ENCODE results near the gene HYKK. TPM values are rescaled to one million over a fixed set of nuclear protein-coding genes. Genes with fewer than 3 reads are reported as not detected.
A peak's percentile ranks its signal among the peaks of the same experiment; 100 is the strongest.

HYKK gene
- total and polyA plus RNA-seq, 9 of the 15 experiments (the other 6 are each of a cell fraction or from before 2014, with no cell fraction given), result 1.9 to 6.1 (median 4.3) TPM

DNA sequence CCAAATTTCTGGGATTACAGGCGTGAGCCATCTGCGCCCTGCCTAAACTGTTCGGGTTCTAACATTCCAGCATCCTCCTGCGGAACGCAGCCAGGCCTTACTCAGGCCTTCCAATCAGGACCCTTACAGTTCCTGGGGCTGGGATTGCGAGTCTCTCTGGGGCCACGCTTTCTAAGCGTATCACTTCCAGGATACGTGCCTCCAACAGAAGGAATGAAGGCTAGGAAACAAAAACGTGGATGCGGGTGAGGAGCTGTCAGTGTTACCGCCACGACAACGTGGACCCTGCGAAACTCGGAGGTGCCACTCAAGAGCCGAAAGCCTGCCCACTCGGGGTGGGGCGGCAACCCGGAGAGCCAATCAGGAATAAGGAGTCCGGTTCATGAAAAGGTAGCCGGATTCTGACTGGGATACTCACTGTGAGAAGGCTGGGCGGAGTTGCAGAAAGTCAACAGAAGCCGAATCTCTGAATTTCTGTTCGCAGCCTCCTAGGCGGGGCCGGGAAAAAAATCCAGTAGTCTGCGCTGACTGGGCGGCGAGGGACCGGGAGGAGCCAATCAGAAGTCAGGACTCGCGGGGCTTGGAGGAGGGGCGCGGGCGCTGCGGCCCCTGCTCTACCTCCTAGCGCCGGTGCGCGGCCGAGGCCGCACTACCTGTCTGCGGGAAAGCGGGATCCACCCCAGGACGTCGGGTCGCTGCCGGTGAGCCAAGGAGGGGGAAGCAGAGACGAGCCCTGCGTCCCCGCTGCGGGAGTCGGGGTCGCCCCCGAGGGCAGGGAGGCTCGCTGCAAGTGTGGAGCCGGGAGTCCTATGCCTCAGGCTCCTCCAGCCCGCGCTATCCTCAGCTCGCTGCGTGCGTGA lies at the start of gene HYKK (continued):
- TF ChIP-seq, protein P1, sequence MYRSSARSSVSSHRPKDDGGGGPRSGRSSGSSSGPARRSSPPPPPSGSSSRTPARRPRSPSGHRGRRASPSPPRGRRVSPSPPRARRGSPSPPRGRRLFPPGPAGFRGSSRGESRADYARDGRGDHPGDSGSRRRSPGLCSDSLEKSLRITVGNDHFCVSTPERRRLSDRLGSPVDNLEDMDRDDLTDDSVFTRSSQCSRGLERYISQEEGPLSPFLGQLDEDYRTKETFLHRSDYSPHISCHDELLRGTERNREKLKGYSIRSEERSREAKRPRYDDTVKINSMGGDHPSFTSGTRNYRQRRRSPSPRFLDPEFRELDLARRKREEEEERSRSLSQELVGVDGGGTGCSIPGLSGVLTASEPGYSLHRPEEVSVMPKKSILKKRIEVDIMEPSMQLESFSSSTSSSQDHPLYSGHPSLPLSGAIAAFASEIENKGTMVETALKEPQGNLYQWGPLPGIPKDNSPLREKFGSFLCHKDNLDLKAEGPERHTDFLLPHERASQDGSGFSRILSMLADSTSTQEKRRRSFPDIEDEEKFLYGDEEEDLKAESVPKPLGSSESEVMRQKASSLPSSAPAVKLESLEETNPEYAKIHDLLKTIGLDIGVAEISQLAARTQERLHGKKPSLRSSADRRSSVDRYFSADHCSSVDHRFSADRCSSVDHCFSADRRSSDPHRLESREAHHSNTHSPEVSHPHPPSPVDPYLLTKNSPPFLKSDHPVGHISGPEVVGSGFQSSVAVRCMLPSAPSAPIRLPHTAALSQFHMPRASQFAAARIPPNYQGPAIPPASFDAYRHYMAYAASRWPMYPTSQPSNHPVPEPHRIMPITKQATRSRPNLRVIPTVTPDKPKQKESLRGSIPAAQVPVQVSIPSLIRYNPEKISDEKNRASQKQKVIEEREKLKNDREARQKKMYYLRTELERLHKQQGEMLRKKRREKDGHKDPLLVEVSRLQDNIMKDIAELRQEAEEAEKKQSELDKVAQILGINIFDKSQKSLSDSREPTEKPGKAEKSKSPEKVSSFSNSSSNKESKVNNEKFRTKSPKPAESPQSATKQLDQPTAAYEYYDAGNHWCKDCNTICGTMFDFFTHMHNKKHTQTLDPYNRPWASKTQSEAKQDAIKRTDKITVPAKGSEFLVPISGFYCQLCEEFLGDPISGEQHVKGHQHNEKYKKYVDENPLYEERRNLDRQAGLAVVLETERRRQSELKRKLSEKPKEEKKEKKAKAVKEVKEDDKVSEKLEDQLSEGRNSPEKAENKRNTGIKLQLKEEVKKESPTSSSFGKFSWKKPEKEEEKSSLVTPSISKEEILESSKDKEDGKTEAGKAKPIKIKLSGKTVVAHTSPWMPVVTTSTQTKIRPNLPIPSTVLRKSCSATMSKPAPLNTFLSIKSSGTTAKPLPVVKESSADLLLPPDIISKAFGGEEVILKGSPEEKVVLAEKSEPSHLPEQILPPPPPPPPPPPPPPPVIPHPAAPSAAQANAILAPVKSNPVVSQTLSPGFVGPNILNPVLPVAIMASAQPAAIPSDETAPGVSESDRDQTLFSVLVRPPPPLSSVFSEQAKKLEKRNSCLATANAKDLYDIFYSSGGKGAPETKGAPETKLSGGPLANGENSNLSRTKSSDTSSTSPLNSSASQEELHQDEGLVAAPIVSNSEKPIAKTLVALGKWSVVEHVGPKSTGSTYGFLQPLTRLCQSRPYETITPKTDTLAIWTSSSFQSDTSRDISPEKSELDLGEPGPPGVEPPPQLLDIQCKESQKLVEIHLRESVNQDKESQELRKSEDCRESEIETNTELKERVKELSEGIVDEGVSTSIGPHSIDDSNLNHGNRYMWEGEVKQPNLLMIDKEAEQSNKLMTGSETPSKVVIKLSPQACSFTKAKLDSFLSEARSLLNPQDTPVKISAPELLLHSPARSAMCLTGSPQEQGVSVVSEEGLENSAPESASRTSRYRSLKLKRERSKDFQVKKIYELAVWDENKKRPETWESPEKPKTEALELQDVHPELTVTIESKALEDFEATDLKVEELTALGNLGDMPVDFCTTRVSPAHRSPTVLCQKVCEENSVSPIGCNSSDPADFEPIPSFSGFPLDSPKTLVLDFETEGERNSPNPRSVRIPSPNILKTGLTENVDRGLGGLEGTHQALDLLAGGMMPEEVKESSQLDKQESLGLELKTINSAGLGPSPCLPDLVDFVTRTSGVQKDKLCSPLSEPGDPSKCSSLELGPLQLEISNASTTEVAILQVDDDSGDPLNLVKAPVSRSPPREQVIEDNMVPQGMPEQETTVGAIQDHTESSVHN (IDR thresholded peaks at IDR 0.05; ENCODE audit: borderline replicate concordance in 1 of 2, low read depth in 1 of 2), result no peak
- TF ChIP-seq MBD2 (IDR thresholded peaks at IDR 0.05; ENCODE audit: borderline replicate concordance, low read depth), result peak; percentile 59
- TF ChIP-seq, protein P2, sequence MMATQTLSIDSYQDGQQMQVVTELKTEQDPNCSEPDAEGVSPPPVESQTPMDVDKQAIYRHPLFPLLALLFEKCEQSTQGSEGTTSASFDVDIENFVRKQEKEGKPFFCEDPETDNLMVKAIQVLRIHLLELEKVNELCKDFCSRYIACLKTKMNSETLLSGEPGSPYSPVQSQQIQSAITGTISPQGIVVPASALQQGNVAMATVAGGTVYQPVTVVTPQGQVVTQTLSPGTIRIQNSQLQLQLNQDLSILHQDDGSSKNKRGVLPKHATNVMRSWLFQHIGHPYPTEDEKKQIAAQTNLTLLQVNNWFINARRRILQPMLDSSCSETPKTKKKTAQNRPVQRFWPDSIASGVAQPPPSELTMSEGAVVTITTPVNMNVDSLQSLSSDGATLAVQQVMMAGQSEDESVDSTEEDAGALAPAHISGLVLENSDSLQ (IDR thresholded peaks at IDR 0.05), result peak; percentile 98
- TF ChIP-seq, protein P3, sequence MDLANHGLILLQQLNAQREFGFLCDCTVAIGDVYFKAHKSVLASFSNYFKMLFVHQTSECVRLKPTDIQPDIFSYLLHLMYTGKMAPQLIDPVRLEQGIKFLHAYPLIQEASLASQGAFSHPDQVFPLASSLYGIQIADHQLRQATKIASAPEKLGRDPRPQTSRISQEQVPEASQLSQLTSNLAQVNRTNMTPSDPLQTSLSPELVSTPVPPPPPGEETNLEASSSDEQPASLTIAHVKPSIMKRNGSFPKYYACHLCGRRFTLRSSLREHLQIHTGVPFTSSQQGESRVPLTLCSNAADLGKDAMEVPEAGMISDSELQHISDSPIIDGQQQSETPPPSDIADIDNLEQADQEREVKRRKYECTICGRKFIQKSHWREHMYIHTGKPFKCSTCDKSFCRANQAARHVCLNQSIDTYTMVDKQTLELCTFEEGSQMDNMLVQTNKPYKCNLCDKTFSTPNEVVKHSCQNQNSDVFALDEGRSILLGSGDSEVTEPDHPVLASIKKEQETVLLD (IDR thresholded peaks at IDR 0.05), result no peak
- peak; percentile 37; the same call in 1 of the 2 replicates for TF ChIP-seq TEAD4 (IDR thresholded peaks at IDR 0.05; ENCODE audit: low read length)
- no peak for TF ChIP-seq TEAD4 (CRISPR knock-in tag; IDR thresholded peaks at IDR 0.05; ENCODE audit: borderline replicate concordance)
- TF ChIP-seq SAP30 (IDR thresholded peaks at IDR 0.05; ENCODE audit: borderline replicate concordance, insufficient read depth, low read depth, low read length, poor library complexity, severe bottlenecking), result peak; percentile 71
